Keratinocyte (primary cell): Measurements from ENCODE around the gene CACNA1C. TPM values are rescaled to one million over a fixed set of nuclear protein-coding genes. Genes with fewer than 3 reads are reported as not detected.

Experiments used
- DNase-seq: peaks from one replicate; pipeline ENCODE4 v3.0.0-alpha.2; 2011; ENCODE audit warnings: low read depth, missing footprints, low spot score
- FAIRE-seq: peaks from 2 replicates; lab custom pipeline; 2011; peaks lifted over from hg19 to GRCh38; lab: Jason Lieb, UNC
- H2AFZ ChIP-seq: 2 replicates; pipeline ENCODE4 v1.6.0; 2012; ENCODE audit warnings: low read length, control low read depth, inconsistent platforms; ENCODE audit not compliant: control insufficient read depth
- H3K27ac ChIP-seq: 2 replicates; pipeline ENCODE4 v1.5.1; 2011; ENCODE audit warnings: low read length; ENCODE audit not compliant: control insufficient read depth, insufficient read depth
- H3K27me3 ChIP-seq: 3 replicates; pipeline ENCODE4 v1.6.0; 2011; ENCODE audit warnings: low read length; ENCODE audit not compliant: control insufficient read depth, insufficient read depth; ENCODE audit errors: extremely low read depth
- H3K36me3 ChIP-seq, 2 experiments: 2 replicates in 1 of 2; 3 replicates in 1 of 2; pipeline ENCODE4 v1.5.1; 2011; ENCODE audit warnings: low read length in 2 of 2, mild to moderate bottlenecking in 1 of 2; ENCODE audit not compliant: control insufficient read depth in 2 of 2, insufficient read depth in 2 of 2; ENCODE audit errors: extremely low read depth in 1 of 2
- H3K4me1 ChIP-seq: 3 replicates; pipeline ENCODE4 v1.5.1; 2011; ENCODE audit warnings: low read length; ENCODE audit not compliant: control insufficient read depth, insufficient read depth; ENCODE audit errors: extremely low read depth
- H3K4me2 ChIP-seq: 3 replicates; pipeline ENCODE4 v1.6.0; 2011; ENCODE audit warnings: low read depth, low read length; ENCODE audit not compliant: control insufficient read depth, insufficient read depth; ENCODE audit errors: extremely low read depth
- H3K4me3 ChIP-seq, 3 experiments: fragments of 200-600 bp in 1 of 3; sonication (generic) in 1 of 3; 2 replicates in 2 of 3; 3 replicates in 1 of 3; pipeline ENCODE4 v1.5.1; 2011 to 2016; ENCODE audit warnings: low read length in 3 of 3, mild to moderate bottlenecking in 3 of 3, control low read depth in 2 of 3, inconsistent platforms in 1 of 3, low read depth in 1 of 3, mixed read lengths in 1 of 3, mixed run types in 1 of 3, moderate library complexity in 1 of 3; ENCODE audit not compliant: control insufficient read depth in 2 of 3, insufficient read depth in 2 of 3; ENCODE audit errors: extremely low read depth in 1 of 3
- H3K79me2 ChIP-seq: 2 replicates; pipeline ENCODE4 v1.6.0; 2012; ENCODE audit warnings: low read length; ENCODE audit not compliant: control insufficient read depth, insufficient read depth
- H3K9ac ChIP-seq: 3 replicates; pipeline ENCODE4 v1.6.0; 2011; ENCODE audit warnings: low read length; ENCODE audit not compliant: control insufficient read depth, insufficient read depth; ENCODE audit errors: extremely low read depth
- H3K9me1 ChIP-seq: 3 replicates; pipeline ENCODE4 v1.6.0; 2011; ENCODE audit warnings: low read length; ENCODE audit not compliant: control insufficient read depth, insufficient read depth; ENCODE audit errors: extremely low read depth
- H3K9me3 ChIP-seq: 2 replicates; pipeline ENCODE4 v1.5.1; 2012; ENCODE audit warnings: low read depth, low read length; ENCODE audit not compliant: control insufficient read depth
- H4K20me1 ChIP-seq: 3 replicates; pipeline ENCODE4 v1.6.0; 2011; ENCODE audit warnings: low read length; ENCODE audit not compliant: control insufficient read depth, insufficient read depth; ENCODE audit errors: extremely low read depth
- CTCF ChIP-seq, 3 experiments: IDR thresholded peaks in 1 of 3; conservative IDR thresholded peaks in 1 of 3; optimal IDR thresholded peaks in 1 of 3; 2 replicates in 2 of 3; 3 replicates in 1 of 3; pipeline versions ENCODE3 to v1.5.1; 2011; ENCODE audit warnings: low read length in 3 of 3, mild to moderate bottlenecking in 3 of 3, moderate library complexity in 2 of 3, control low read depth in 1 of 3, inconsistent platforms in 1 of 3; ENCODE audit not compliant: insufficient read depth in 2 of 3; ENCODE audit errors: extremely low read depth in 1 of 3
- EZH2 ChIP-seq: IDR thresholded peaks from one replicate; pipeline ENCODE4 v1.6.1; 2012; ENCODE audit warnings: inconsistent platforms, mild to moderate bottlenecking, low read length, moderate library complexity
- dilution Hi-C: fragments of 300-500 bp; cut with MboI; formaldehyde crosslinking; loops from one replicate; pipeline ENCODE4 v1.7.0; 2020; ENCODE audit warnings: low sequenced_read_pairs; ENCODE audit not compliant: extremely low pct_ligation_motif_present
- polyA plus RNA-seq, 5 experiments: library from polyadenylated mRNA; depleted of rRNA in 3 of 5; stranded (reverse) in 3 of 5; stranded (forward) in 1 of 5; unstranded in 1 of 5; fragments of >200 nt; gene quantifications; 1 replicate in 1 of 5; 2 replicates in 3 of 5; 3 replicates in 1 of 5; pipeline versions ENCODE4 v1.2.1 to v1.2.3, GENCODE V29; 2011 to 2012; ENCODE audit warnings: missing spikeins in 2 of 5, low read depth in 1 of 5, low replicate concordance in 1 of 5

Gene CACNA1C
- polyA plus RNA-seq, 1 donor (not counting 4 experiments of a cell fraction or from before 2014, with no cell fraction given), result not detected

- Histone ChIP-seq H3K27ac (no peak overlapping the region), H3K4me3 (no peak overlapping the region), H3K9me1 (no peaks in the 10 kb centered on the region), H2AFZ (no peak overlapping the region), H3K9me3 (no peaks in the 10 kb centered on the region), H3K9ac (no peak overlapping the region), H3K4me1 (no peaks in the 10 kb centered on the region), H4K20me1 (no peaks in the 10 kb centered on the region), H3K36me3 (no peaks in the 10 kb centered on the region), H3K27me3 (peaks cover 6% of the 10 kb centered on the region), H3K4me2 (no peak overlapping the region), H3K79me2 (no peaks in the 10 kb centered on the region)
- dilution Hi-C loops, result no loop called here
- DNase-seq (no peak), FAIRE-seq (no peak)
- TF ChIP-seq EZH2 (no peak), CTCF (optimal IDR thresholded peaks at IDR 0.05 in 1 of 3, IDR thresholded peaks at IDR 0.05 in 1 of 3, conservative IDR thresholded peaks at IDR 0.05 in 1 of 3; ENCODE audit: extremely low read depth in 1 of 3, insufficient read depth in 2 of 3, low read length in 3 of 3) (no peak)
Observed at GRCh38 chr12:2633176-2633824, 580.5 kb downstream of the CACNA1C start.

- TF ChIP-seq CTCF (optimal IDR thresholded peaks at IDR 0.05 in 1 of 3, IDR thresholded peaks at IDR 0.05 in 1 of 3, conservative IDR thresholded peaks at IDR 0.05 in 1 of 3; ENCODE audit: extremely low read depth in 1 of 3, insufficient read depth in 2 of 3, low read length in 3 of 3), result no peak
- TF ChIP-seq EZH2, result no peak
- H3K9me1 ChIP-seq, result no peaks in the 10 kb centered on the region
- H3K27me3 ChIP-seq, result peaks cover 6% of the 10 kb centered on the region
- FAIRE-seq (no peak), DNase-seq (no peak)
- no peaks in the 10 kb centered on the region for H3K79me2 ChIP-seq
- no peaks in the 10 kb centered on the region for H3K4me1 ChIP-seq
- no peak overlapping the region for H3K27ac ChIP-seq
- H3K4me2 ChIP-seq, result no peak overlapping the region
- H2AFZ ChIP-seq, result no peak overlapping the region
- no peaks in the 10 kb centered on the region for H3K36me3 ChIP-seq
- dilution Hi-C loops, result no loop called here
- no peaks in the 10 kb centered on the region for H4K20me1 ChIP-seq
- no peaks in the 10 kb centered on the region for H3K9me3 ChIP-seq
- H3K4me3 ChIP-seq, result no peak overlapping the region
- no peak overlapping the region for H3K9ac ChIP-seq
Observed at GRCh38 chr12:2633825-2634200, 581.0 kb downstream of the CACNA1C start.
